Middle frontal gyrus (tissue), 1 donor: ENCODE measurements around the gene GHITM.

Source experiments
- DNase-seq: peaks from one replicate; pipeline ENCODE4 v3.0.0-alpha.2; 2015; ENCODE audit warnings: low spot score; ENCODE audit errors: extremely low spot score

GHITM gene

DNA sequence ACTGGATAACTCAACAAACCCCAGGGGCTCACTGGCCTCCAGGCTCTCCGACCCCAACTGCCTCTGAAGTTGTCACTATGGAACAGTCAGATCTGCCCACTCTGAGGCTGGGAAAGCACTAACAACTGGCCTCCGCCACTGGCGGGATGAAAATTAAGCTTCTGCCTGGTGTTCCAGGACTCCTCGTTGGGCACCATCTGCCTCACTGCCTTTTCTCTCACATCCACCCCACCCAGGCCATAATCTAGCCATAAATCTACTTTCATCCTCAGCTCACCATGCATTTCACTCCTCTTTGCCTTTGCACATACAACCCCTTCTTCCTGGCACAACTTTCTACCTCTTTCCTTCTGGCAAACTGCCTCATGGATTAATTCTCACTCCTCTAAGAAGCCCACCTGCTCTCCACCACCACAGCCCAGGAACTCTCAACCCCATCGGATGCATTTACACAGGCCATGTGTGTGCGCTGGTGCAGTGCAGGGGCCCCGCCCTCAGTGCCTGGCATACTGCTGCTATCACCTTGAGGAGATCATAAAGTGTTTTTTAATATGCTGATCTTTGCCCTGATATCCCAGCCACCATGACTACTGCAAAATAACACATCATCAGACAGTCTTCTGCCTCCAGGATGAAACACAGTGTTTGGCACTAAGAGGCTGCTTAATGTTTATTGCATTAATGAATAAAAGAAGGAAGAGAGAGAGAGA, 59.1 kb downstream of the GHITM start:
- no peak for DNase-seq

DNA sequence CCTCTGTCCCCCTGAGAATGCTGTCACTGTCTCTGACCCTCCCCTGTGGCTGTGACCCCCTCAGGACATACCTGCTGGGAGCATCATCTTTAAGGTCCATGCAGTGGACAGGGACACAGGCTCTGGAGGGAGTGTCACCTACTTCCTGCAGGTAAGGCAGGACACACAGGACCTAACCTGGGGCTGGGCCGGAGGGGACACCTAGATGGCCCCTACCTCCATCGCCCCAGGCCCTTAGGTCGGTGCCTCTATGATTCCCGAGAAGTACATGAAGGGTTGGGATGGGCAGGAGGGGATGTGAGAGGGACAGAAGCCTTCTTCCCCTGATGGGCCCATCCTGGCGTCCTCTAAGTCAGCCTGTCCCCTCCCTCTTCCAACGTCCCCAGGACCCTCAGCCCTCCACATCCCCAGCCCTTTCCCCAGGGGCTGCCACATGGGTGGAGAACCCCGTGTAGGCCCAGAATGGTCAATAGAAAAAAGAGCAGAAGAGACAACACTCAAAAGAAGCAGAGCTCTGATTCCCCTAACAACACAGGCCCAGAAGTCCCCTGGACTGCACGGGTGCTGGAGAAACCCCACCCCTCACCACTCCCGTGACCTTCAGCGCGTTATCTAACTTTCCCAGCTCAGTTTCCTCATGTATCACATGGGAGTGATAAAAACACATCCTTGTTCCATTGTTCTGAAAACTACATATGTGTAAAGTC, 61.4 kb downstream of the GHITM start:
- no peak for DNase-seq

GRCh38 chr10:84201244-84201606, 61.9 kb downstream of the GHITM start:
- no peak for DNase-seq

DNA sequence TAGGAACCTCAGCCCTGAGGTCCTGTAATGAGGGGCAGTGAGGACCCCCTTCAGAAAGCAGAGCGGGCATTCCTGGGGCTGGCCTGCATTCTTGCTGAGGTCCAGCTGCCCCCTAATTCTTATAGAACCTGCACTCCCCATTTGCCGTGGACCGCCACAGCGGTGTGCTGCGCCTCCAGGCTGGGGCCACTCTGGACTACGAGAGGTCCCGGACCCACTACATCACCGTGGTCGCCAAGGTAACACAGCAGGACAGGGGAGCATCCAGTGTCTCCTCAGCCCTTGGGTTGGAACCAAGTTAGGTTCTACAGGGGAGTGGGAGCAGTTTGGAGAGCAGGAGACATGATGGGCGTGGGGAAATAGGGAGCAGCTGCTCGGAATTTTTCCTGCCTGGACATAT, 62.4 kb downstream of the GHITM start:
- no peak for DNase-seq

DNA sequence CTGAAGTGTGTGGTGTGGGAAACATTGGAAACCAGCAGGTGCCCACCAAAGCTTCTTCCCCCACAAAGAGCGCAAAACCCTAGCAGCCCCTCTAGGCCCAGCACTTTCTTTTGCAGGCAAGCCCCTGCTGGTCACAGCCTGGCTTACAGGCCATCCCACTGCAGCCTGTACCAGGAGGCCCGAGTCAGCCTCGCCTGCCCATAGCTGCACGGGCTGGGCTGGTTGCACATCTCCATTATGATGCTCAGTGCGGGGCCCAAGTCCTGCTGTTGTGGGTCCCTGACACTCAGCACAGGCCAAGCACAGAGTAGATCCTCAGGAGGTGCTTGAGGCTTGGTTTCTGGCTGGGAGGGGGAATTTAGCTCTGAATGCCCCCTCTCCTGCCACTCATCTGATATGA, 63.0 kb downstream of the GHITM start:
- no peak for DNase-seq
